Smooth muscle cell (in vitro differentiated cells): ENCODE results near the gene TMEM178A. TPM values are rescaled to one million over a fixed set of nuclear protein-coding genes. Genes with fewer than 3 reads are reported as not detected.

Source experiments
- DNase-seq: peaks from one replicate; lab custom pipeline; 2025; ENCODE audit not compliant: unreplicated experiment; lab: John Stamatoyannopoulos, UW
- H2AFZ ChIP-seq: fragments of 200-600 bp; sonication (generic); 2 replicates; pipeline ENCODE4 v1.6.0; 2016; ENCODE audit warnings: antibody characterized with exemption, low read depth, mild to moderate bottlenecking
- H3F3A ChIP-seq: fragments of 200-600 bp; sonication (generic); 2 replicates; pipeline ENCODE4 v1.6.0; 2017; ENCODE audit warnings: antibody characterized with exemption, low read depth
- H3K27ac ChIP-seq: fragments of 200-600 bp; sonication (generic); 2 replicates; pipeline ENCODE4 v1.5.1; 2016; ENCODE audit warnings: low read depth, mild to moderate bottlenecking
- H3K27me3 ChIP-seq: fragments of 200-600 bp; sonication (generic); 2 replicates; pipeline ENCODE4 v1.6.1; 2016; ENCODE audit warnings: low read depth, mild to moderate bottlenecking
- H3K36me3 ChIP-seq: fragments of 200-600 bp; sonication (generic); 2 replicates; pipeline ENCODE4 v1.5.1; 2016; ENCODE audit warnings: low read depth
- H3K4me1 ChIP-seq: fragments of 200-600 bp; sonication (generic); 2 replicates; pipeline ENCODE4 v1.5.1; 2016; ENCODE audit warnings: low read depth
- H3K4me2 ChIP-seq: fragments of 200-600 bp; sonication (generic); 2 replicates; pipeline ENCODE4 v1.6.0; 2016; ENCODE audit warnings: mild to moderate bottlenecking
- H3K4me3 ChIP-seq: fragments of 200-600 bp; sonication (generic); 2 replicates; pipeline ENCODE4 v1.5.1; 2016; ENCODE audit warnings: mild to moderate bottlenecking
- H3K79me2 ChIP-seq: fragments of 200-600 bp; sonication (generic); 2 replicates; pipeline ENCODE4 v1.6.0; 2016; ENCODE audit warnings: low read depth, mild to moderate bottlenecking
- H3K9ac ChIP-seq: fragments of 200-600 bp; sonication (generic); 2 replicates; pipeline ENCODE4 v1.6.0; 2016; ENCODE audit warnings: low read depth
- H3K9me3 ChIP-seq: fragments of 200-600 bp; sonication (generic); replicated peaks from 2 replicates; pipeline ENCODE4 v1.5.1; 2016; ENCODE audit warnings: low read depth
- H4K20me1 ChIP-seq: fragments of 200-600 bp; sonication (generic); 2 replicates; pipeline ENCODE4 v1.6.0; 2016; ENCODE audit warnings: low read depth
- WGBS: methylation state at CpG from one replicate; pipeline ENCODE4 v1.1.7; 2016; ENCODE audit warnings: low lambda C conversion rate; 5-methylcytosine and 5-hydroxymethylcytosine counted together
- polyA plus RNA-seq: library from polyadenylated mRNA; unstranded; fragments of >200 nt; fragmentation: Nextera tagmentation; extraction: Ambion mirVana; gene quantifications from 2 replicates; pipeline ENCODE4 v1.2.1, GENCODE V29; 2016
- total RNA-seq: library from RNA; depleted of rRNA; stranded (reverse); fragments of >200 nt; gene quantifications from 2 replicates; pipeline ENCODE4 v1.2.3, GENCODE V29; 2014
- TF ChIP-seq, protein P1 (sequence below): fragments of 200-600 bp; sonication (generic); IDR thresholded peaks from 2 replicates; pipeline ENCODE4 v1.5.1; 2017; ENCODE audit warnings: borderline replicate concordance, mild to moderate bottlenecking, antibody characterized with exemption; ENCODE audit not compliant: insufficient read depth, poor library complexity, severe bottlenecking

The TMEM178A gene
- total and polyA plus RNA-seq, 2 experiments from 2014 or later, result 14.6 to 22.2 TPM

GRCh38 chr2:39631256-39631655, 34.5 kb upstream of the TMEM178A start:
- no peaks in the 10 kb centered on the region for H4K20me1 ChIP-seq
- no peaks in the 10 kb centered on the region for H3K9me3 ChIP-seq
- H3K79me2 ChIP-seq, result no peaks in the 10 kb centered on the region
- peaks cover 7% of the 10 kb centered on the region for H3K4me1 ChIP-seq
- H2AFZ ChIP-seq, result no peak overlapping the region
- TF ChIP-seq, protein P1, sequence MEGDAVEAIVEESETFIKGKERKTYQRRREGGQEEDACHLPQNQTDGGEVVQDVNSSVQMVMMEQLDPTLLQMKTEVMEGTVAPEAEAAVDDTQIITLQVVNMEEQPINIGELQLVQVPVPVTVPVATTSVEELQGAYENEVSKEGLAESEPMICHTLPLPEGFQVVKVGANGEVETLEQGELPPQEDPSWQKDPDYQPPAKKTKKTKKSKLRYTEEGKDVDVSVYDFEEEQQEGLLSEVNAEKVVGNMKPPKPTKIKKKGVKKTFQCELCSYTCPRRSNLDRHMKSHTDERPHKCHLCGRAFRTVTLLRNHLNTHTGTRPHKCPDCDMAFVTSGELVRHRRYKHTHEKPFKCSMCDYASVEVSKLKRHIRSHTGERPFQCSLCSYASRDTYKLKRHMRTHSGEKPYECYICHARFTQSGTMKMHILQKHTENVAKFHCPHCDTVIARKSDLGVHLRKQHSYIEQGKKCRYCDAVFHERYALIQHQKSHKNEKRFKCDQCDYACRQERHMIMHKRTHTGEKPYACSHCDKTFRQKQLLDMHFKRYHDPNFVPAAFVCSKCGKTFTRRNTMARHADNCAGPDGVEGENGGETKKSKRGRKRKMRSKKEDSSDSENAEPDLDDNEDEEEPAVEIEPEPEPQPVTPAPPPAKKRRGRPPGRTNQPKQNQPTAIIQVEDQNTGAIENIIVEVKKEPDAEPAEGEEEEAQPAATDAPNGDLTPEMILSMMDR, result no peak
- H3K36me3 ChIP-seq, result no peaks in the 10 kb centered on the region
- WGBS, result 30% methylated on average over 3 of the region's 3 CpGs
- peak overlapping the region; percentile 97 for H3K27ac ChIP-seq
- H3F3A ChIP-seq, result peaks cover 14% of the 10 kb centered on the region
- H3K27me3 ChIP-seq, result no peaks in the 10 kb centered on the region
- no peak overlapping the region for H3K4me3 ChIP-seq
- H3K9ac ChIP-seq, result peak overlapping the region; percentile 63
- H3K4me2 ChIP-seq, result peak overlapping the region; percentile 53
- no peak for DNase-seq

DNA sequence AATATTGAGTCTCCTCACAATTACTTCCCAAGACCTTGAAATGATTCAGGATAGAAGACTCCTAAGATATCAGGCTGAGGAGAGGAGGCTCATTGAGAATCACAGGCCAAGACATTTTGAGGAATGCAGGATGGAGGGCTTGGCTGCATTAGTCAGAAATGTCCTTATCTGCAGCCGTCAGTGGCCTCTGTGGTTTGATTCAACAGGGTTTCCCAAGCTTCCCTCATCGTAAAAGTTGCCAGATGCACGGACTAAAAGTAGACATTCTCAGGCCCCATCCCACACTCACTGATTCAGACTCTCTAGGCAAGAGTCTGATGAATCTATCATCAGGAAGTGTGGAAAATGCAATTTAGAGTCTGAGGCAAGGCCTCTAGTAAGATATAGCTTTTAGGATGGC, 34.0 kb upstream of the TMEM178A start:
- Histone ChIP-seq H3K79me2 (no peaks in the 10 kb centered on the region), H3K27me3 (no peaks in the 10 kb centered on the region), H2AFZ (peak overlapping the region; percentile 46), H3F3A (peaks cover 14% of the 10 kb centered on the region), H3K4me1 (peaks cover 5% of the 10 kb centered on the region), H3K4me2 (peak overlapping the region; percentile 65), H3K27ac (peak overlapping the region; percentile 97), H3K36me3 (no peaks in the 10 kb centered on the region), H3K9ac (peak overlapping the region; percentile 67), H3K4me3 (no peak overlapping the region), H3K9me3 (no peaks in the 10 kb centered on the region), H4K20me1 (no peaks in the 10 kb centered on the region)
- DNase-seq, result peak; percentile 9
- TF ChIP-seq, protein P1, result no peak
- 0% methylated on average over 3 of the region's 3 CpGs for WGBS

DNA sequence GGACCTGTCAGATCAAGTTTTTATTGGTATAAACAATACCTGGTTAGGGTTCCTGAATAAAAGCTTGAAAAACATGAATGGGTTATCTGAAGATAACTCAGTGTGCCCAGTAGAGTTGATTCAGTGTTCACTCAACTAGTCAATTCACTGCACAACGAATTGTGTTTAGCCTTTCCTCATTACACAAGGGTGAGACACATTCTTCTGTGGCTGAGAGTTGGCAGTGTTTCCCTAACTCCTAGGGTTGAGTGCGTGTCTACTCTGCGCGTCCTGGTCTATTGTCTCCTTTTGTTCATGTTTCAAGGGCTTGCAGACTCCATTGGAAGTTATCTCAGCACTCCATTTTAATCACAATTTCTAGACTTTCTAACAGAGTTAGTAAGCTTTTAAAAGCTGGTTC, 32.8 kb upstream of the TMEM178A start:
- 71% methylated on average over 4 of the region's 4 CpGs for WGBS
- no peaks in the 10 kb centered on the region for H3K27me3 ChIP-seq
- peak overlapping the region; percentile 65 for H3K4me2 ChIP-seq
- DNase-seq, result no peak
- TF ChIP-seq, protein P1, result no peak
- peak overlapping the region; percentile 67 for H3K9ac ChIP-seq
- no peaks in the 10 kb centered on the region for H4K20me1 ChIP-seq
- no peaks in the 10 kb centered on the region for H3K9me3 ChIP-seq
- H3F3A ChIP-seq, result peaks cover 14% of the 10 kb centered on the region
- peak overlapping the region; percentile 97 for H3K27ac ChIP-seq
- H3K36me3 ChIP-seq, result no peaks in the 10 kb centered on the region
- H2AFZ ChIP-seq, result peak overlapping the region; percentile 17
- peaks cover 5% of the 10 kb centered on the region for H3K4me1 ChIP-seq
- no peaks in the 10 kb centered on the region for H3K79me2 ChIP-seq
- H3K4me3 ChIP-seq, result no peak overlapping the region

GRCh38 chr2:39636306-39636705, 29.4 kb upstream of the TMEM178A start:
- Histone ChIP-seq H2AFZ (no peak overlapping the region), H3F3A (peaks cover 9% of the 10 kb centered on the region), H3K36me3 (no peaks in the 10 kb centered on the region), H4K20me1 (no peaks in the 10 kb centered on the region), H3K27me3 (no peaks in the 10 kb centered on the region), H3K4me1 (peaks cover 5% of the 10 kb centered on the region), H3K4me3 (no peak overlapping the region), H3K4me2 (no peak overlapping the region), H3K79me2 (no peaks in the 10 kb centered on the region), H3K9ac (no peak overlapping the region), H3K27ac (no peak overlapping the region), H3K9me3 (no peaks in the 10 kb centered on the region)
- no peak for DNase-seq
- WGBS, result 91% methylated on average over 3 of the region's 3 CpGs
- TF ChIP-seq, protein P1, result no peak
